Measurements from ENCODE around the gene PGPEP1. TPM values are rescaled to one million over a fixed set of nuclear protein-coding genes. Genes with fewer than 3 reads are reported as not detected.
"Not testable (repeated sequence)": the region's sequence is repeated elsewhere in the genome, so short reads cannot be mapped to it uniquely, and the experiment has no call there.

Gene PGPEP1
- total and polyA plus RNA-seq, 11 donors: 22.5 to 58.6 (median 43.6) TPM

- Histone ChIP-seq H3K9me3 (no peaks in the 10 kb centered on the region), H3K4me1 (peaks cover 0 to 3% (median 0%) of the 10 kb centered on the region in 12 donors), H3K4me3 (no peak overlapping the region), H3K36me3 (peaks cover 0 to 29% (median 17%) of the 10 kb centered on the region in 9 donors), H3K27me3 (no peaks in the 10 kb centered on the region), H3K27ac (no peak overlapping the region)
- DNase-seq: no peak
- ATAC-seq: no peak
- 92 to 95% (median 94%) methylated on average over 7 of the region's 7 CpGs for WGBS, 4 donors
- TF ChIP-seq POLR2A (IDR thresholded peaks at IDR 0.05) (no peak), CTCF (IDR thresholded peaks at IDR 0.05) (no peak)
- intact Hi-C loops (cut with DNase I): loop anchor here in 3 of 10 donors (2.0 to 5.0 kb wide), 2 partner anchors 36 to 59 kb away; partner anchors contain the start of gene GDF15 (in 2 of the 3)
These were observed 11.1 kb downstream of the PGPEP1 start for GRCh38 chr19:18351544-18351943.

GRCh38 chr19:18353378-18354005 lies 13.1 kb downstream of the PGPEP1 start:
- TF ChIP-seq CTCF (IDR thresholded peaks at IDR 0.05) (no peak), POLR2A (IDR thresholded peaks at IDR 0.05) (no peak)
- H3K9me3 ChIP-seq: peaks cover 0 to 7% (median 0%) of the 10 kb centered on the region in 12 donors
- no peak for DNase-seq
- no peak for ATAC-seq
- H3K27me3 ChIP-seq: no peaks in the 10 kb centered on the region
- WGBS, 4 donors: 94 to 97% (median 95%) methylated on average over 8 of the region's 8 CpGs
- H3K4me3 ChIP-seq: no peak overlapping the region
- peaks cover 0 to 43% (median 35%) of the 10 kb centered on the region in 9 donors for H3K36me3 ChIP-seq
- no peak overlapping the region for H3K27ac ChIP-seq
- H3K4me1 ChIP-seq: peaks cover 0 to 5% (median 0%) of the 10 kb centered on the region in 12 donors
- intact Hi-C loops (cut with DNase I): loop anchor here in 2 of 10 donors (5.0 kb wide), 1 partner anchor 34 kb away; the partner anchor contains the start of gene GDF15 (in 2 of the 2)

- H3K4me1 ChIP-seq, H3K27ac ChIP-seq, H3K9me3 ChIP-seq, DNase-seq, ATAC-seq, H3K27me3 ChIP-seq, H3K4me3 ChIP-seq: not testable (repeated sequence)
- intact Hi-C loops (cut with DNase I): loop anchor here in 4 of 10 donors (5.0 kb wide), 2 partner anchors 33 to 38 kb away; partner anchors contain the start of gene GDF15 (in 2 of the 4)
- 95 to 99% (median 96%) methylated on average over 7 of the region's 7 CpGs for WGBS, 4 donors
- H3K36me3 ChIP-seq: peaks cover 0 to 53% (median 45%) of the 10 kb centered on the region in 9 donors
These were observed 14.3 kb downstream of the PGPEP1 start for GRCh38 chr19:18354743-18355142.

- Histone ChIP-seq H3K27ac (no peak overlapping the region), H3K36me3 (peaks cover 0 to 69% (median 62%) of the 10 kb centered on the region in 9 donors), H3K4me3 (no peak overlapping the region), H3K27me3 (no peaks in the 10 kb centered on the region), H3K9me3 (peaks cover 0 to 7% (median 0%) of the 10 kb centered on the region in 12 donors), H3K4me1 (peaks cover 0 to 5% (median 0%) of the 10 kb centered on the region in 12 donors)
- intact Hi-C loops (cut with DNase I): loop anchor here in 2 of 10 donors (5.0 kb wide), 1 partner anchor 35 kb away; no protein-coding TSS in a partner anchor
- 94 to 100% (median 98%) methylated on average over 3 of the region's 3 CpGs for WGBS, 4 donors
- ATAC-seq (peak in 1 of 4 donors; percentile 20), DNase-seq (no peak)
- TF ChIP-seq POLR2A (IDR thresholded peaks at IDR 0.05) (no peak), CTCF (IDR thresholded peaks at IDR 0.05) (no peak)
These were observed 16.6 kb downstream of the PGPEP1 start for GRCh38 chr19:18357041-18357440.

Data from heart left ventricle (tissue), 16 donors.